ENCODE results near the gene NEU1.

GRCh38 chr6:31822036-31822821 is 40.4 kb downstream of the NEU1 start:
- TF ChIP-seq EZH2phosphoT487 (IDR thresholded peaks at IDR 0.05; ENCODE audit: insufficient read depth, low read depth): no peak
- no peak for TF ChIP-seq EZH2 (IDR thresholded peaks at IDR 0.05; ENCODE audit: insufficient read depth, poor library complexity, severe bottlenecking)
